Measurements from ENCODE around the gene TTC7B. TPM values are rescaled to one million over a fixed set of nuclear protein-coding genes. Genes with fewer than 3 reads are reported as not detected.

TTC7B gene
- total RNA-seq, 1 donor from 2014 or later, result 46.0 TPM

GRCh38 chr14:90490720-90491050, 325.5 kb downstream of the TTC7B start:
- no peaks in the 10 kb centered on the region for H3K27me3 ChIP-seq (ENCODE audit: control insufficient read depth, insufficient read depth, low read length)
- no peak for DNase-seq (ENCODE audit: low read depth)
- no peak for TF ChIP-seq CTCF (IDR thresholded peaks at IDR 0.05; ENCODE audit: insufficient read depth, low read length, poor library complexity, severe bottlenecking)
- no peaks in the 10 kb centered on the region for H3K36me3 ChIP-seq (ENCODE audit: control insufficient read depth, insufficient read depth, low read length)
- no peak overlapping the region for H3K4me3 ChIP-seq (ENCODE audit: low read depth, low read length)

GRCh38 chr14:90489916-90490719, 326.1 kb downstream of the TTC7B start:
- no peak for DNase-seq (ENCODE audit: low read depth)
- Histone ChIP-seq H3K4me3 (ENCODE audit: low read depth, low read length) (no peak overlapping the region), H3K27me3 (ENCODE audit: control insufficient read depth, insufficient read depth, low read length) (no peaks in the 10 kb centered on the region), H3K36me3 (ENCODE audit: control insufficient read depth, insufficient read depth, low read length) (no peaks in the 10 kb centered on the region)
- no peak for TF ChIP-seq CTCF (IDR thresholded peaks at IDR 0.05; ENCODE audit: insufficient read depth, low read length, poor library complexity, severe bottlenecking)

GRCh38 chr14:90489306-90489705, 326.9 kb downstream of the TTC7B start:
- DNase-seq (ENCODE audit: low read depth), result no peak
- no peaks in the 10 kb centered on the region for H3K27me3 ChIP-seq (ENCODE audit: control insufficient read depth, insufficient read depth, low read length)
- H3K36me3 ChIP-seq (ENCODE audit: control insufficient read depth, insufficient read depth, low read length), result no peaks in the 10 kb centered on the region
- H3K4me3 ChIP-seq (ENCODE audit: low read depth, low read length), result no peak overlapping the region
- TF ChIP-seq CTCF (IDR thresholded peaks at IDR 0.05; ENCODE audit: insufficient read depth, low read length, poor library complexity, severe bottlenecking), result no peak

GRCh38 chr14:90488256-90488655, 328.0 kb downstream of the TTC7B start:
- H3K27me3 ChIP-seq (ENCODE audit: control insufficient read depth, insufficient read depth, low read length), result no peaks in the 10 kb centered on the region
- TF ChIP-seq CTCF (IDR thresholded peaks at IDR 0.05; ENCODE audit: insufficient read depth, low read length, poor library complexity, severe bottlenecking), result no peak

GRCh38 chr14:90487462-90487861, 328.8 kb downstream of the TTC7B start:
- Histone ChIP-seq H3K27me3 (ENCODE audit: control insufficient read depth, insufficient read depth, low read length) (no peaks in the 10 kb centered on the region), H3K36me3 (ENCODE audit: control insufficient read depth, insufficient read depth, low read length) (no peaks in the 10 kb centered on the region), H3K4me3 (ENCODE audit: low read depth, low read length) (no peak overlapping the region)
- no peak for DNase-seq (ENCODE audit: low read depth)
- no peak for TF ChIP-seq CTCF (IDR thresholded peaks at IDR 0.05; ENCODE audit: insufficient read depth, low read length, poor library complexity, severe bottlenecking)

More at GRCh38 chr14:90488256-90488655, 328.0 kb downstream of the TTC7B start:
- no peak for DNase-seq (ENCODE audit: low read depth)
- Histone ChIP-seq H3K36me3 (ENCODE audit: control insufficient read depth, insufficient read depth, low read length) (no peaks in the 10 kb centered on the region), H3K4me3 (ENCODE audit: low read depth, low read length) (no peak overlapping the region)

- H3K36me3 ChIP-seq (ENCODE audit: control insufficient read depth, insufficient read depth, low read length), result no peaks in the 10 kb centered on the region
- H3K27me3 ChIP-seq (ENCODE audit: control insufficient read depth, insufficient read depth, low read length), result no peaks in the 10 kb centered on the region
- no peak overlapping the region for H3K4me3 ChIP-seq (ENCODE audit: low read depth, low read length)
- no peak for TF ChIP-seq CTCF (IDR thresholded peaks at IDR 0.05; ENCODE audit: insufficient read depth, low read length, poor library complexity, severe bottlenecking)
- DNase-seq (ENCODE audit: low read depth), result no peak
Measured at GRCh38 chr14:90487031-90487430, 329.2 kb downstream of the TTC7B start.
